Gastrocnemius medialis (tissue), 4 donors: ENCODE results near the gene SEPTIN10.

ENCODE experiments used
- CTCF ChIP-seq, 5 experiments: fragments of 450-650 bp in 3 of 5; fragments of 200-600 bp in 2 of 5; sonication (generic) in 2 of 5; IDR thresholded peaks in 4 of 5; conservative IDR thresholded peaks in 1 of 5; 1 replicate in 4 of 5; 2 replicates in 1 of 5; pipeline ENCODE4 v1.5.1; 2016 to 2019; ENCODE audit warnings: antibody characterized with exemption in 5 of 5, mild to moderate bottlenecking in 3 of 5, moderate library complexity in 3 of 5
- POLR2A ChIP-seq, 2 donors: fragments of 450-650 bp; IDR thresholded peaks; one replicate each; pipeline ENCODE4 v1.6.1; 2017; ENCODE audit warnings: antibody characterized with exemption in 2 of 2, mild to moderate bottlenecking in 2 of 2, moderate library complexity in 2 of 2

- TF ChIP-seq CTCF (IDR thresholded peaks at IDR 0.05 in 4 of 5, conservative IDR thresholded peaks at IDR 0.05 in 1 of 5) (no peak), POLR2A (IDR thresholded peaks at IDR 0.05) (no peak)
Measured at GRCh38 chr2:109638795-109639194, 25.0 kb upstream of the SEPTIN10 start.
